ENCODE data around the gene NXN.
A peak's percentile ranks its signal among the peaks of the same experiment; 100 is the strongest.
"Not testable (repeated sequence)": the region's sequence is repeated elsewhere in the genome, so short reads cannot be mapped to it uniquely, and the experiment has no call there.

The NXN gene

DNA sequence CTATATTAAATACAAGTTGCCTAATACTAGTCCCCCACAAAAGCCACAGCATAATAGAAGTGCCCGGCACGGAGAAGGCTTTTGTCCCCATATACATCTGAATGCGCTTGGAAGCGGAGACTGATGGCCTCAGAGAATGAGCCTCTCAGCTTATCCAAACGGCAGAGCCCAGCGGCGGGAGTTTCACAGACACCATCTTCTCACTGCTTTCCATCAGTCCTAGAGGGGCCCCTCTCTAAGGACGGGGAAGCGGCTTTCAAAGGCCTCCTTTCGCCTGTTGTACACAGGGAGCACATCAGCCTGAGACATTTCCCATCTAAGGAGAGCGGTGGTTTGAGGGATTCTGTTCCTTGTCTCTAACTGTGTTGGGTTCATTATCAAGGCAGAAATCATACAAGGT is 16.9 kb downstream of the NXN start:
- ATAC-seq (replicated peaks): no peak
- DNase-seq: no peak
- no peaks in the 10 kb centered on the region for H3K36me3 Mint-ChIP-seq
- H3K27me3 Mint-ChIP-seq: peaks cover 12 to 15% of the 10 kb centered on the region in 2 donors
- H3K4me3 Mint-ChIP-seq: no peak overlapping the region
- H3K4me1 Mint-ChIP-seq: no peaks in the 10 kb centered on the region
- H3K27ac Mint-ChIP-seq: no peak overlapping the region
- no peaks in the 10 kb centered on the region for H3K9me3 Mint-ChIP-seq

DNA sequence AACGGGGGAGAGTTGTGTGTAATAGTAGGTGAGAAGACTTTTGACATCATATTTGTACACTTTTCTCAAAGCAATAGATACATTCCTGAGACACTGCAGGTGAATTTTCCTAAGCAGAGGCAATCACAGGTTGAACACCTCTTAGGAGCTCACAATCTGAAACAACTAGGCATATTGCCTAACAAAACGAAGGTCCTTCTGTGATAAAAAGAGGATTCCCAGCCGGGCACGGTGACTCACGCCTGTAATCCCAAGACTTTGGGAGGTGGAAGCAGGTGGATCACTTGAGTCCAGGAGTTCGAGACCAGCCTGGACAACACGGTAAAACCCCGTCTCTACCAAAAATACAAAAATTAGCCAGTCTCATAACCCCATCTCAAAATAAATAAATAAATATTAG is 17.4 kb downstream of the NXN start:
- no peak overlapping the region for H3K27ac Mint-ChIP-seq
- H3K4me3 Mint-ChIP-seq: no peak overlapping the region
- DNase-seq (no peak), ATAC-seq (replicated peaks) (no peak)
- H3K9me3 Mint-ChIP-seq: no peaks in the 10 kb centered on the region
- no peaks in the 10 kb centered on the region for H3K4me1 Mint-ChIP-seq
- H3K36me3 Mint-ChIP-seq: no peaks in the 10 kb centered on the region
- H3K27me3 Mint-ChIP-seq: peaks cover 7 to 10% of the 10 kb centered on the region in 2 donors

DNA sequence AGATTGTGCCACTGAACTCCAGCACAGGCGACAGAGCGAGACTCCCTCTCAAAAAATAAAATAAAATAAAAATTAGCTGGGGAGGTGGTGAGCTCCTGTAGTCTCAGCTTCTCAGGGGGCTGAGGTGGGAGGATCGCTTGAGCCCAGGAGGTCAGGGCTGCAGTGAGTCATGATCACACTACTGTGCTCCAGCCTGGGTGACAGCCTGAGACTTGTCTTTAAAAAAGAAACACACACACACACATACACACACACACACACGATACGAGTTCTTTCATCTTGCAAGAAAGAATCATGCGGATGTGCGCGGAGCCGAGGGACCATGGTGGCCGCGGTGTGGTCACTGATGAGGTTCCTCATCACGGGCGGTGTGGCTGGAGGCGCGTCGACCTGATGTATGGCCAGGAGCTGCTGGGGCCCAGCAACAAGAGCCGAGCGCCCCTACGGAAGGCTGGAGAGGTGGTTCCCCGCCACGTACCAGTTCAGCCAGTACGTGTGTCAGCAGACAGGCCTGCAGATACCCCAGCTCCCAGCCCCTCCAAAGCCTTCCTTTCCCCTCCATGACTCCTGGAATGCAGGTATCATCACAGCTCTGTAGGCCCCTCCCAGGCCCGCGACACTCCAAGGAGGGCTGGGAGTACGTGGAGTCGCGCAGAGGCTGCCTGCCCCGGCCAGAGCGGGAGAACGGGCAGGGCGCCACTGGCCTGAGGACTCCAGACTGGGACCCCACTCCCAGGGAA is 20.7 kb downstream of the NXN start:
- no peak overlapping the region for H3K27ac Mint-ChIP-seq
- ATAC-seq (replicated peaks) (no peak), DNase-seq (no peak)
- peaks cover 16 to 17% of the 10 kb centered on the region in 2 donors for H3K27me3 Mint-ChIP-seq
- H3K4me3 Mint-ChIP-seq: no peak overlapping the region
- no peaks in the 10 kb centered on the region for H3K9me3 Mint-ChIP-seq
- no peaks in the 10 kb centered on the region for H3K4me1 Mint-ChIP-seq
- H3K36me3 Mint-ChIP-seq: no peaks in the 10 kb centered on the region

DNA sequence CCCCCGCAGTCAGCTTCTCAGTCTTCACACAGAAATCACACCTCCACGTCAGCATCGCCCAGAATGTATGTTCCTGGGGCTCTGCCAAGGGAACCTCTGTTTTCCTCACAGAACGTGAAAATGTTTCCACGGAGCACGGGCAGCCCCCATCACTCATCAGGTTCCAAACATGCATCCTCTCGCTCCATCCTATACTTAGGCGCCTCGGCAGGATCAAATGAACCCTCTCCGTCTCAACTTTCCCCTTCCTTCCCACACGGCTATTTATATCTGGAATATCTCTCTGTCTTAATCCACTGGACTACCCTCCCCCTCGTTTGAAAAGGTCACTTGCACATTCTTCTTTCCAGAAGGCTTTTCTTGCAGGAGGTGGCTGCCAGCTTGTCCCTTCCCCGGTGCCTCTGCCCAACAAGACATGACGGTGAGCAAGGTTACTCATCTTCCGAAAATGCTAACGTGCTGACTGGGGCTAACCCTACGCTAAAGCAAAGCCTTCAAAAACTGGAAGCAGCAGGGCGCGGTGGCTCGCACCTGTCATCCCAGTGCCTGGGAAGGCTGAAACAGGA is 21.6 kb downstream of the NXN start:
- peaks cover 18 to 25% of the 10 kb centered on the region in 2 donors for H3K27me3 Mint-ChIP-seq
- no peak overlapping the region for H3K4me3 Mint-ChIP-seq
- no peaks in the 10 kb centered on the region for H3K9me3 Mint-ChIP-seq
- no peak for DNase-seq
- no peaks in the 10 kb centered on the region for H3K4me1 Mint-ChIP-seq
- no peak for ATAC-seq (replicated peaks)
- no peak overlapping the region for H3K27ac Mint-ChIP-seq
- H3K36me3 Mint-ChIP-seq: no peaks in the 10 kb centered on the region

DNA sequence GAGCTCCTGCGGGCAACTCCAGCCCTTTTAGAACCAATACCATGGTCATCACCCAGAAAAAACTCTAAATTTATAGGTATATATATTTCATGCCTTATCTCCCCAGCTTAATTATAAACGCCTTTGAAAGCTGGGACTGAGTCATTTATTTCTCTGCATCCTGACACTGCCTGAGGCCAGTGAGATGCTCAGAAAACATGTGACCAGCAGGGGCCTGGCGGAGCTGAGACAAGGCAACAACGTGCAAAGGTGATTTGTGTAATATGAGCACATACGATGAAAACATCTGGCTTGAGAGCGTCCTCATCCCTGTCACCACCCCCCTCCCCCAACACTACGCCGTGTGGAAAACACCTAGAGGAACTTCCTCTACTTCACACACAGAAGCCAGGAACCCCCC is 22.7 kb downstream of the NXN start:
- H3K4me3 Mint-ChIP-seq: no peak overlapping the region
- ATAC-seq (replicated peaks): no peak
- peaks cover 22 to 29% of the 10 kb centered on the region in 2 donors for H3K27me3 Mint-ChIP-seq
- no peaks in the 10 kb centered on the region for H3K9me3 Mint-ChIP-seq
- H3K27ac Mint-ChIP-seq: no peak overlapping the region
- no peak for DNase-seq
- H3K4me1 Mint-ChIP-seq: no peaks in the 10 kb centered on the region
- no peaks in the 10 kb centered on the region for H3K36me3 Mint-ChIP-seq

DNA sequence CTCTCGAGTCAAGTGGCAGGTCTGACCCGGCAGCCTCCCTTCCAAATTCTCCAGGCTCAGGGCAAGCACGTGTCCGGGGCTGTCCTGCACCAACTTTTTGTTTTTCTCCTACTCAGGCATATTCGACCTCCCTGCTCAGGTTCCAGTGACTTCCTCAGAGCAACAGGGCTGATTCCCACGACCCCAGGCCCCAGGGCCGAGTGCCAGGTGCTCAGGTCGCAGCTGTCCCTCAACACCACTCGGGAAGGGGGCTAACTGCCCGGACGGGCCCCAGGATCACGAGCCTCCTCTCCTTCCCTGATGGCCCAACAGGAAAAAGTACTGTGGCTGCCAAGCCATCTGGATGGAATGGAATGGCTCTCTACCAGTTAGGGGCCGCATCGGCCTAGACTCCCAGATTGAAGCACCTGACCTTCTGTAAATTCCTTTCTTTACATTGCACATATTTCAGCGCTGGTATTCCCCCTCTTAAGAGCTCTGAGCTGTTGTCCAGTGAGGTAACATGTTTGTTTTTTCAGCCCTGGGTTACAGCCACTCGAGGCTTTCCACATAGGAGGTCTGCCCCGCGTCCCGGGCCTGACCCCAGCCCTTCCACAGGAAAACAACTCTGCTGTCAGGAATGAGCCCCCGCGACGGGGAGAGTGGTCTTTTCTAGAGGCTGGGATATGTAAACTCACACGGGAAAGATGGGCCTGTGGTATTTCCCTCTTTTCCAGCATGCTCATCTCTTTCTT is 25.0 kb downstream of the NXN start:
- DNase-seq (no peak), ATAC-seq (replicated peaks) (no peak)
- Mint-ChIP-seq H3K27ac (no peak overlapping the region), H3K4me3 (no peak overlapping the region), H3K36me3 (no peaks in the 10 kb centered on the region), H3K27me3 (peaks cover 40 to 45% of the 10 kb centered on the region in 2 donors), H3K4me1 (no peaks in the 10 kb centered on the region), H3K9me3 (no peaks in the 10 kb centered on the region)

DNA sequence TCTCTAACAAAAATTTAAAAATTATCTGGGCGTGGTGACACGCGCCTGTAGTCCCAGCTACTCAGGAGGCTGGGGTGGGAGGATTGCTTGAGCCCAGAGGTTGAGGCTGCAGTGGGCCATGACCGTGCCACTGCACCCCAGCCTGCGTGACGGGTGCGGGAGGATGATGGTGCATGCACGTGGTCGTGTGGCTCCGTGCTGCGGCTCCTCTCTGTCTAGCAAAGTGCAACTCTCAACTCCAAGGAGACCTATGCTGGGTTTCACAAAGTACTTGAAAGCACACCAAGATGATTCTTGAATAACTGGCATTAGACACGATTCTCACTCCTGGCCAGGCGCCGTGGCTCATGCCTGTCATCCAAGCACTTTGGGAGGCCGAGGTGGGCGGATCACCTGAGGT is 25.8 kb downstream of the NXN start:
- peaks cover 40 to 45% of the 10 kb centered on the region in 2 donors for H3K27me3 Mint-ChIP-seq
- H3K4me3 Mint-ChIP-seq: no peak overlapping the region
- H3K36me3 Mint-ChIP-seq: no peaks in the 10 kb centered on the region
- DNase-seq (no peak), ATAC-seq (replicated peaks) (no peak)
- no peaks in the 10 kb centered on the region for H3K9me3 Mint-ChIP-seq
- H3K4me1 Mint-ChIP-seq: no peaks in the 10 kb centered on the region
- H3K27ac Mint-ChIP-seq: no peak overlapping the region

DNA sequence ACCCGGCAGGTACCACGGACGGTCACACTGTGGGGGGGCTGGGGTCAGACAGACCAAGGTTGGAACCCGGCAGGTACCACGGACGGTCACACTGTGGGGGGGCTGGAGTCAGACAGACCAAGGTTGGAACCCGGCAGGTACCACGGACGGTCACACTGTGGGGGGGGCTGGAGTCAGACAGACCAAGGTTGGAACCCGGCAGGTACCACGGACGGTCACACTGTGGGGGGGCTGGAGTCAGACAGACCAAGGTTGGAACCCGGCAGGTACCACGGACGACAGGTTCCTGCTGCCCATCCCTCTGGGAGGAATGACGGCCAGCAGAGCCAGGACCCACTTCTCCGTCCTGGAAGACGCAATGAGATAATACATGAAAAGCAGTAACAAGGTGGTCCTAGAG is 27.0 kb downstream of the NXN start:
- H3K4me3 Mint-ChIP-seq; ATAC-seq (replicated peaks); DNase-seq; H3K9me3 Mint-ChIP-seq; H3K27ac Mint-ChIP-seq; H3K36me3 Mint-ChIP-seq; H3K4me1 Mint-ChIP-seq: not testable (repeated sequence)
- H3K27me3 Mint-ChIP-seq: peaks cover 35 to 40% of the 10 kb centered on the region in 2 donors

DNA sequence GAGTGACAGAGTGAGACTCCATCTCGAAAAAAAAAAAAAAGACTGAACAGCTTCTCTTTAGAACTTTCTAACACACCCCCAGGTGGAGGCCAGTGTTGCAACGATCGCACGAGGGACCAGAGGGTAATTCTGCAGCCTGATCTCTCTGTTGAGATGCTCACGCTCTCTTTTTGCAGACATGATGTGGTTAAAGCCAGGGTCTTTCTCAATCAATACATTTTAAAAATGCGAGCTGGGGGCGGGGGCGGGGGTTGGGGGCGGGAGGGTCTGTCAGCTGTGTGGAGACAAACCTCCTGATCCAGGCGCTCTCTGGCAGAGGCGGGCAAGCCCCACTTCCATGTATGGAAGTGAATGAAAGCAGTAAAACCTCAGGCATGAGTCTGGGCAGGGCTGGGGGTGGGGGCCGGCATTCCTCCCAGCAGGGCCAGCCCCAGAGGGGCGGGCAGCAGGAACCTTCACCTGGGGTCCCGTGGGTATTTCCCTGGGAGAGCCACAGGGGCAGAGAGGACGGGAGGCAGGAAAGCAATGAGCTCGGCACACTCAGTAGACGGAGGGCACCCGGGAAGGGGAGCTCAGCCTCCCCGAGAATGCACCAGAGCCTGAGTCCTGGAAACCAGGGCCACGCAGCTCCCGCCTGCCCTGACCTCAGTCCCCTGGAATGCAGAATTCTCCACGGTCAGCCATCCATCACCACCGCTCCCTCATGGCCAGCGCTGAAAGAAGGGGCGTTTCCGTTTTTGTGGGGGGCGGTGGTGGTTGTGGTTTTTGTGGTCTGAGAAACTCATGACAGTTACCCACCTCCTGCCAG is 28.0 kb downstream of the NXN start:
- H3K36me3 Mint-ChIP-seq: no peaks in the 10 kb centered on the region
- ATAC-seq (replicated peaks): no peak
- H3K4me1 Mint-ChIP-seq: no peaks in the 10 kb centered on the region
- no peak overlapping the region for H3K4me3 Mint-ChIP-seq
- no peaks in the 10 kb centered on the region for H3K9me3 Mint-ChIP-seq
- DNase-seq: no peak
- peaks cover 35 to 40% of the 10 kb centered on the region in 2 donors for H3K27me3 Mint-ChIP-seq
- H3K27ac Mint-ChIP-seq: peak overlapping the region; percentile 37

DNA sequence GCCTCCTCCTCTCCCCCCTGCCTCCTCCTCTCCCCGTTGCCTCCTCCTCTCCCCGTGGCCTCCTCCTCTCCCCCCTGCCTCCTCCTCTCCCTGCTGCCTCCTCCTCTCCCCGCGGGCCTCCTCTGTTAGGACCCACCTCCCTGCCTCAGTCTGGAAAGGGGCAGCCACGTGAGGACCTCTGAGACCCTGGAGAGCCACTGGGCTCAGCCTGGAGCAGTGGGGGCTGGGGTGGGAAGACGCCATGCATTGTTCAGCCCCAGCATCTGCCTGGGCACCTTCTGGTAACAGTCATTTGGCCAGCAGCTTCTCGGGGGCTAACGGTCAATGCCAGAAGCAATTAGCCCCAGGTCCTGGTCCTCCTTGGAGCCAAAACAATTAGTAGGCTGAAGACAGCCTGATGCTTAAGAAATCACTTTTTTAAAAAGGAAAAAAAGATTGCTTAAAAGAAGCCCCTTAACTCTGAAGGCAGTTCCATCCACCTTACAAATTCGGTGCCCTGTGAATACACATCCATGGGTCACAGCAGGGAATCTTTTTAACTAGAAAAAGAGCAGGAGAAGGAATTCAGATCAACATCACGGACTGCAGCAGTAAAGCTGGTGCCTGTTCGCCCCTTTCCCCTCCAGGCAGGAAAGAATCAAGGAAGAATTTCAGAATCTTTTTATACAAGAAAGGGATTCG is 29.8 kb downstream of the NXN start:
- H3K9me3 Mint-ChIP-seq: no peaks in the 10 kb centered on the region
- H3K36me3 Mint-ChIP-seq: no peaks in the 10 kb centered on the region
- ATAC-seq (replicated peaks) (no peak), DNase-seq (no peak)
- H3K4me3 Mint-ChIP-seq: no peak overlapping the region
- no peak overlapping the region for H3K27ac Mint-ChIP-seq
- H3K27me3 Mint-ChIP-seq: peaks cover 31 to 38% of the 10 kb centered on the region in 2 donors
- no peaks in the 10 kb centered on the region for H3K4me1 Mint-ChIP-seq

DNA sequence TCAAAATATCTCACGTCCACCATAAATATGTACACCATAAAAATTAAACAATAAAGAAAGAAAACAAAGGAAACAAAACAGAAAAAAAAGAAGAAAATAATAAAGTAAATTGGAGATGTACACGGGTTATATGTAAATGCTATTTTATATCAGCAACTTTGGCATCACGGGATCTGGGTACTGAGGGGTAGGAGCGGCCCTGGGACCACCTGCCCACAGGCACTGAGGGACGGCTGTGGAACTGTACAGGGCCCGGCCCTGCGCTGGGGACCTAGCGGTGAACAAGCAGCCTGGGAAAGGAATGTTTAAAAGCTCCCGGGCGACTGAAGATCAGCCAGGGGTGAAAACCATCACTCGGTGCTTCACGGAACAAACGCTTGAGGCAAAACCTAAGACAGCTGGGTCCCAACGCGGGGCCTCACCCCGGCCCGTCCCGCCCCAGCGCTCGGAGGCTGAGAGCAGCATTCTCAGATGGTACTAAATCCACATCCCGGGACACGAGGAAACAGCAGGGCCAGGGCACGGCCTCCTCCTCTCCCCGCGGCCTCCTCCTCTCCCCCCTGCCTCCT is 31.2 kb downstream of the NXN start:
- no peak overlapping the region for H3K4me3 Mint-ChIP-seq
- H3K9me3 Mint-ChIP-seq: no peaks in the 10 kb centered on the region
- H3K36me3 Mint-ChIP-seq: no peaks in the 10 kb centered on the region
- H3K27ac Mint-ChIP-seq: no peak overlapping the region
- ATAC-seq (replicated peaks): no peak
- DNase-seq: no peak
- H3K27me3 Mint-ChIP-seq: peaks cover 23 to 30% of the 10 kb centered on the region in 2 donors
- H3K4me1 Mint-ChIP-seq: no peaks in the 10 kb centered on the region

DNA sequence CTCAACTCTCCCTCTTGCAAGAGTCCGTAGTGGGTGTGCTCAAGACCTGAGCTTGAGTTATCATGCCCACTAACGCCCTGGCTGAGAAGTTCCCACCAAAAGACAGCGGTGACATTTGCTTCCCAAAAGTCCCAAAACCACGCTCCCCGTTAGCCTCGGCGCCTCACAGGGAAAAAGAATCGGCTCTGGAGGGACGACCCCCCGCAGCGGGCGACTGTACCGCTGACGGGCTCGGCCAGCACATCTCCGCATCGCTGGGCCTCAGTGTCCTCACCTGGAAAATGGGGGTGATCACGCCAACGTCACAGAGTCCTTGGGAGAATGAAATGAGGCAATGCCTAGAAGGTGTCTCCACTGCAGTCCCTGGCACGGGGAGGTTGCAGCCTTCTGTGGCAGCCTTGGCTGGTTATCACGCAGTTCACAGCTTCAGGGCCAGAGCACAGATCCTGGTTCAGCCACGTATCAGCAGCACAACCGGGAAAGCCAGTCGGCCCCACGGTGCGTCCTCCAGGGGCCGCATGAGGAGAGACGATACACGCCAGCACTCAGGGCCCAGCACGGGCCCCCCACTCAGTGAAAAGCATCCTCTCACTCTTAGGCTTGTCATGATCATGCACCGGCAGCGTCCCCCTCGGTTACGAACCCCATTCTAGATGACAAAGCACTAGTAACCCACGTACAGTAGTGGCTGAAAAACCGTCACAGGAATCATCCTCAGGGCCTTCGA is 32.9 kb downstream of the NXN start:
- Mint-ChIP-seq H3K4me3 (no peak overlapping the region), H3K36me3 (no peaks in the 10 kb centered on the region), H3K4me1 (no peaks in the 10 kb centered on the region), H3K27ac (no peak overlapping the region), H3K9me3 (no peaks in the 10 kb centered on the region), H3K27me3 (peaks cover 16 to 22% of the 10 kb centered on the region in 2 donors)
- ATAC-seq (replicated peaks) (no peak), DNase-seq (no peak)

DNA sequence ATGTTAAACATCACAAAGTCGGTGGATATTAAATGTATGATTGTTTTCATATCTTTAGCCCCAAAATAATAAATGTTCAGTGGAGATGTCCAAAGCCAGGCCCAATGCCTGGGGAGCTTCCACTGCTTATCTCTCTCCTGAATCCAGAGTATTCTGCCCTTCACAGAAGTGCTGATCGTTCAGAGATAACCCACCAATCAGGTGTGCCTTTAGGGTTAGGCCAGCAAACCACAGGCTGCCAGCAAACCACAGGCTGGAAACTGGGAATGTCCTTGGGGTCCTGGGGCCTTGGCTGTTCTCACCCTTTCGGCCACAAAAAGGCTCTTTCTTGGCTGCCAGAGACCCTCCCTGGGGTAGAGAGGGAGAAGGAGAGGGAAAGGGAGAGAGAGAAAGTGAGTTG is 33.9 kb downstream of the NXN start:
- Mint-ChIP-seq H3K4me3 (no peak overlapping the region), H3K9me3 (no peaks in the 10 kb centered on the region), H3K27me3 (peaks cover 8 to 15% of the 10 kb centered on the region in 2 donors), H3K4me1 (no peaks in the 10 kb centered on the region), H3K27ac (no peak overlapping the region), H3K36me3 (no peaks in the 10 kb centered on the region)
- DNase-seq (no peak), ATAC-seq (replicated peaks) (no peak)
